ENCODE measurements around the gene TMC3. TPM values are rescaled to one million over a fixed set of nuclear protein-coding genes. Genes with fewer than 3 reads are reported as not detected.
A peak's percentile ranks its signal among the peaks of the same experiment; 100 is the strongest.

Gene TMC3
- total RNA-seq, 1 donor from 2014 or later: not detected

- H3K36me3 ChIP-seq: no peaks in the 10 kb centered on the region
- no peak overlapping the region for H3K27ac ChIP-seq (replicated peaks)
- H3K27me3 ChIP-seq (ENCODE audit: low read depth): peaks cover 3% of the 10 kb centered on the region
- TF ChIP-seq, protein P1, sequence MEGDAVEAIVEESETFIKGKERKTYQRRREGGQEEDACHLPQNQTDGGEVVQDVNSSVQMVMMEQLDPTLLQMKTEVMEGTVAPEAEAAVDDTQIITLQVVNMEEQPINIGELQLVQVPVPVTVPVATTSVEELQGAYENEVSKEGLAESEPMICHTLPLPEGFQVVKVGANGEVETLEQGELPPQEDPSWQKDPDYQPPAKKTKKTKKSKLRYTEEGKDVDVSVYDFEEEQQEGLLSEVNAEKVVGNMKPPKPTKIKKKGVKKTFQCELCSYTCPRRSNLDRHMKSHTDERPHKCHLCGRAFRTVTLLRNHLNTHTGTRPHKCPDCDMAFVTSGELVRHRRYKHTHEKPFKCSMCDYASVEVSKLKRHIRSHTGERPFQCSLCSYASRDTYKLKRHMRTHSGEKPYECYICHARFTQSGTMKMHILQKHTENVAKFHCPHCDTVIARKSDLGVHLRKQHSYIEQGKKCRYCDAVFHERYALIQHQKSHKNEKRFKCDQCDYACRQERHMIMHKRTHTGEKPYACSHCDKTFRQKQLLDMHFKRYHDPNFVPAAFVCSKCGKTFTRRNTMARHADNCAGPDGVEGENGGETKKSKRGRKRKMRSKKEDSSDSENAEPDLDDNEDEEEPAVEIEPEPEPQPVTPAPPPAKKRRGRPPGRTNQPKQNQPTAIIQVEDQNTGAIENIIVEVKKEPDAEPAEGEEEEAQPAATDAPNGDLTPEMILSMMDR (IDR thresholded peaks at IDR 0.05; ENCODE audit: borderline replicate concordance): no peak
- H3K4me3 ChIP-seq: no peak overlapping the region
- intact Hi-C loops (cut with micrococcal nuclease): no loop called here
- H3K4me1 ChIP-seq: no peaks in the 10 kb centered on the region
- DNase-seq: no peak
- H3K9me3 ChIP-seq (replicated peaks): peaks cover 3% of the 10 kb centered on the region
These were observed 11.1 kb upstream of the TMC3 start for GRCh38 chr15:81384891-81385720.

DNA sequence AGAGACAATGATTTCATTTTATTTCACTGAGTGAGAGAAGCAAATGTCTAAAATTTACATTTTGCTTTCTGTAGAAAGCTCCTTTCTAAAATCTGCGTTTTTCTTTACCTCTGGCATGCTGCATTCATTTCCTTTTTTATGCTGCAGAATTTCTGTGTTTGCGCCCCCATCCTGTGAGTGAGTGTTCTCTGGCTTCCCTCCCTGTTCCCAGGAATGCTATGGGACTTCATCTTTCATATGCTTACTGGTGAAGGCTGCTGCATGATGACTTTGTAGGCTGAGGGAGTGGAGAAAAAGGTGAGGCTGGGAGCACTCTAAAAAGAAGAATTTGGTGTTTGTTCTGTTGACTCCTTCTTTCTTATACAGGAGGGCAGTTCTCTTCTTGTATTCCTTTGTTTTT lies 7.7 kb upstream of the TMC3 start:
- Histone ChIP-seq H3K36me3 (no peaks in the 10 kb centered on the region), H3K4me3 (no peak overlapping the region), H3K4me1 (peaks cover 4% of the 10 kb centered on the region), H3K9me3 (replicated peaks) (peaks cover 3% of the 10 kb centered on the region), H3K27me3 (ENCODE audit: low read depth) (peaks cover 4% of the 10 kb centered on the region), H3K27ac (replicated peaks) (no peak overlapping the region)
- intact Hi-C loops (cut with micrococcal nuclease): no loop called here
- DNase-seq: no peak
- TF ChIP-seq, protein P1 (IDR thresholded peaks at IDR 0.05; ENCODE audit: borderline replicate concordance): no peak

DNA sequence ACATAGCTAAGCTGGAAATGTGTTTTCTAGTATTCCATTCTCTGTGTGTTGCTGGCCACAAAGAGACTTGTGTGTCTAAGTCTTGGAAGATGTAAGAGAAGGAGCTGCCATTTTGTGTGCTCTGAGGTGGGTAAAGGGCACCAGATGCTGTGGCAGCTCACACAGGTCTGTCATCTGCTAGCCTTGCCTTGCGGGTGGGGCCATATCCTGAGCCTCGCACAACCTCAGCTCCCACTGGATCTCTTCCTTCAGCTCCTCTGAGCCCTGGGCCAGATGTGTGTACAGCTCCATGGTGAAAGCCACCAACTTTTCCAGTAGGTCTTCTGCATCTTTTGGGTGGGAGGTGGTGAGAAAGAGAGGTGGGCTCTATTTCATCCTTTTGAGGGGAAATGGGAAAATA lies 6.7 kb upstream of the TMC3 start:
- peaks cover 4% of the 10 kb centered on the region for H3K4me1 ChIP-seq
- intact Hi-C loops (cut with micrococcal nuclease): no loop called here
- no peaks in the 10 kb centered on the region for H3K36me3 ChIP-seq
- H3K9me3 ChIP-seq (replicated peaks): peaks cover 3% of the 10 kb centered on the region
- no peak for DNase-seq
- no peak overlapping the region for H3K4me3 ChIP-seq
- TF ChIP-seq, protein P1 (IDR thresholded peaks at IDR 0.05; ENCODE audit: borderline replicate concordance): no peak
- no peak overlapping the region for H3K27ac ChIP-seq (replicated peaks)
- H3K27me3 ChIP-seq (ENCODE audit: low read depth): peaks cover 9% of the 10 kb centered on the region

GRCh38 chr15:81380203-81380602 lies 6.2 kb upstream of the TMC3 start:
- H3K27ac ChIP-seq (replicated peaks): no peak overlapping the region
- H3K9me3 ChIP-seq (replicated peaks): peaks cover 3% of the 10 kb centered on the region
- intact Hi-C loops (cut with micrococcal nuclease): no loop called here
- H3K27me3 ChIP-seq (ENCODE audit: low read depth): peaks cover 9% of the 10 kb centered on the region
- H3K36me3 ChIP-seq: no peaks in the 10 kb centered on the region
- H3K4me3 ChIP-seq: no peak overlapping the region
- DNase-seq: no peak
- peaks cover 4% of the 10 kb centered on the region for H3K4me1 ChIP-seq
- TF ChIP-seq, protein P1 (IDR thresholded peaks at IDR 0.05; ENCODE audit: borderline replicate concordance): no peak

DNA sequence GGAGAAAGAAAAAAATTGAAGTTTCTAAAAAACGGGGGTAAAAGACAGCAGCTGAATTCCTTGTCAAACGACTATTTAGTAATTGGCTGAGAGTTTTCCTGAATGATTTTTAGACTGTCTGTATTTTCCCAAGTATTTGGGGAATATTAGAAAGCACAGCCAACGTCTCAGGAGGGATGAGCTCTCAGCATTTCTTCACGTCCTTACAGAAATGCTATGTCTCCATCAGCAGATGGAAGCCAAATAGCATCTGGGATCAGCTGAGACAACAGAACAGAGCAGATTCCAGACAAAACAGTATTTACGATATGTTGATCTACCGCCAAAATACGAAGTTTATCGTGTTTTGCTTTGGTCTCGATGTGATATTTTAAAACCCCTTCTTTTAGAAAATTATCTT lies 5.3 kb upstream of the TMC3 start:
- TF ChIP-seq, protein P1 (IDR thresholded peaks at IDR 0.05; ENCODE audit: borderline replicate concordance): no peak
- Histone ChIP-seq H3K9me3 (replicated peaks) (no peaks in the 10 kb centered on the region), H3K4me3 (no peak overlapping the region), H3K27me3 (ENCODE audit: low read depth) (peaks cover 9% of the 10 kb centered on the region), H3K4me1 (peaks cover 4% of the 10 kb centered on the region), H3K27ac (replicated peaks) (peak overlapping the region; percentile 39), H3K36me3 (no peaks in the 10 kb centered on the region)
- intact Hi-C loops (cut with micrococcal nuclease): no loop called here
- no peak for DNase-seq
